ENCODE data around the gene STX17.

The STX17 gene

GRCh38 chr9:99999797-100000196 is 93.3 kb downstream of the STX17 start:
- no peaks in the 10 kb centered on the region for H3K9me3 ChIP-seq (ENCODE audit: control insufficient read depth, insufficient read depth, low read depth, low read length)
- no peaks in the 10 kb centered on the region for H3K27me3 ChIP-seq (ENCODE audit: control insufficient read depth, insufficient read depth, low read length)
- H3K27ac ChIP-seq (ENCODE audit: low read depth, low read length): no peak overlapping the region
- no peak overlapping the region for H3K4me3 ChIP-seq (ENCODE audit: low read depth, low read length)
- no peak overlapping the region for H3K9ac ChIP-seq (ENCODE audit: low read length)
- H3K36me3 ChIP-seq (ENCODE audit: control insufficient read depth, insufficient read depth, low read length): peaks cover 11% of the 10 kb centered on the region; the same call in 1 of the 2 replicates
- no peaks in the 10 kb centered on the region for H3K4me1 ChIP-seq (ENCODE audit: control insufficient read depth, insufficient read depth, low read length)

- Histone ChIP-seq H3K9ac (ENCODE audit: low read length) (no peak overlapping the region), H3K4me3 (ENCODE audit: low read depth, low read length) (no peak overlapping the region), H3K9me3 (ENCODE audit: control insufficient read depth, insufficient read depth, low read depth, low read length) (no peaks in the 10 kb centered on the region), H3K4me1 (ENCODE audit: control insufficient read depth, insufficient read depth, low read length) (no peaks in the 10 kb centered on the region), H3K27me3 (ENCODE audit: control insufficient read depth, insufficient read depth, low read length) (no peaks in the 10 kb centered on the region), H3K36me3 (ENCODE audit: control insufficient read depth, insufficient read depth, low read length) (peaks cover 3% of the 10 kb centered on the region; the same call in 1 of the 2 replicates), H3K27ac (ENCODE audit: low read depth, low read length) (no peak overlapping the region)
These were observed 104.7 kb downstream of the STX17 start for GRCh38 chr9:100011062-100011681.

DNA sequence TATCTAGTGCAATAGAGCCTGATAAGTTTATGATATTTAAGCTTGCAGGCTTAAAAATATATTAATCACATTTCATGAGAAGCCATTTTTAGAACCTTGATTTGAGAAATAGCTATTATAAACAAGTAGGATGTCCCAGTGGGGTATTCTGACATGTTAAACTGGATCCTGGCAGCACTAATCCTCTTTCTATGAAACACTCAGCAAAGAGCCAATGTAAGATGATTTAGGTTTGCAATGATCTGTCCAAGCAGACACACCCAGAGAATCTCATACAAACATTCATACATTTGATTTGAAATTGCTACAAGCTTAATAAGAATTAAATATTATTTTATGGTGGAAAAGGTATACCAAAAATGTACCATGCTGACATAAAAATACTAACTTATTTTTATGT is 105.8 kb downstream of the STX17 start:
- no peaks in the 10 kb centered on the region for H3K9me3 ChIP-seq (ENCODE audit: control insufficient read depth, insufficient read depth, low read depth, low read length)
- H3K4me3 ChIP-seq (ENCODE audit: low read depth, low read length): no peak overlapping the region
- no peak overlapping the region for H3K9ac ChIP-seq (ENCODE audit: low read length)
- no peaks in the 10 kb centered on the region for H3K27me3 ChIP-seq (ENCODE audit: control insufficient read depth, insufficient read depth, low read length)
- H3K4me1 ChIP-seq (ENCODE audit: control insufficient read depth, insufficient read depth, low read length): no peaks in the 10 kb centered on the region
- H3K27ac ChIP-seq (ENCODE audit: low read depth, low read length): no peak overlapping the region
- H3K36me3 ChIP-seq (ENCODE audit: control insufficient read depth, insufficient read depth, low read length): peaks cover 3% of the 10 kb centered on the region; the same call in 1 of the 2 replicates

DNA sequence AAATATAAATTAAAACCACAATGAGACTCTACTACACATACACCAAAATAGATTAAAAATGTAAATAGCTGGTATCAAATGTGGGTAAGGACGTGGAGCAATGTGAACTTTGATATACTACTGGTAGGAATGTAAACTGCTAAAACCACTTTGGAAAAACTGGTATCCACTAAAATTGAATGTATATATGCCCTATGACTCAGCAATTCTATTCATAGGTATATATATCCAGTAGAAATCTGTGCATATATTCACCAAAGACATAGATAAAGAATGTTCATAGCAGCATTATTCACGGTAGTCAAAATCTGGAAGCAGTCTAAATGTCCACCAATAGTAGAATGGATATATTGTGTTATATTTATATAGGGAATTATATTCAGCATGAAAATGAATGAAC is 107.1 kb downstream of the STX17 start:
- H3K27me3 ChIP-seq (ENCODE audit: control insufficient read depth, insufficient read depth, low read length): no peaks in the 10 kb centered on the region
- no peak overlapping the region for H3K27ac ChIP-seq (ENCODE audit: low read depth, low read length)
- peaks cover 5% of the 10 kb centered on the region; the same call in 1 of the 2 replicates for H3K36me3 ChIP-seq (ENCODE audit: control insufficient read depth, insufficient read depth, low read length)
- H3K9ac ChIP-seq (ENCODE audit: low read length): no peak overlapping the region
- H3K4me3 ChIP-seq (ENCODE audit: low read depth, low read length): no peak overlapping the region
- no peaks in the 10 kb centered on the region for H3K4me1 ChIP-seq (ENCODE audit: control insufficient read depth, insufficient read depth, low read length)
- H3K9me3 ChIP-seq (ENCODE audit: control insufficient read depth, insufficient read depth, low read depth, low read length): no peaks in the 10 kb centered on the region

GRCh38 chr9:100014846-100015245 is 108.4 kb downstream of the STX17 start:
- Histone ChIP-seq H3K9ac (ENCODE audit: low read length) (no peak overlapping the region), H3K9me3 (ENCODE audit: control insufficient read depth, insufficient read depth, low read depth, low read length) (no peaks in the 10 kb centered on the region), H3K27me3 (ENCODE audit: control insufficient read depth, insufficient read depth, low read length) (no peaks in the 10 kb centered on the region), H3K4me3 (ENCODE audit: low read depth, low read length) (no peak overlapping the region), H3K36me3 (ENCODE audit: control insufficient read depth, insufficient read depth, low read length) (peaks cover 5% of the 10 kb centered on the region; the same call in 1 of the 2 replicates), H3K4me1 (ENCODE audit: control insufficient read depth, insufficient read depth, low read length) (no peaks in the 10 kb centered on the region), H3K27ac (ENCODE audit: low read depth, low read length) (no peak overlapping the region)

DNA sequence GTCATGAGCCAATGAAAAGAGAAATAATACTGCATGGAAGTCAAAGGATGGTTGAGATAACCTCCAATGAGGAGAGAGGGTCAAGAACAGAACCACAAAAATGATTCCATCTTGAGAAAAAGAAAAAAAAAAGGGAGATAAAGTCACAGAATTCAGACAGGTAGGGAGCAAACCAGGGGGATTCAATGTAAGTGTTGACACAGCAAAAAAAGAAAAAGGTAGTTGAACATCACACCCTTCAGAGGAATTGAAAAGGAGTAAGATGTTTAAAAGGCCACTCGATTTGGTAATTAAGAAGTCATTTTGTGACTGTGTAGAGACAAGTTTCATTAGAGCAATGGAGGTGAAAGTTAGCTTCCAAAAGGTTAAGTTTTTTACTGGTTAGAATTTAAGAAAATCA is 113.1 kb downstream of the STX17 start:
- no peaks in the 10 kb centered on the region for H3K9me3 ChIP-seq (ENCODE audit: control insufficient read depth, insufficient read depth, low read depth, low read length)
- H3K27me3 ChIP-seq (ENCODE audit: control insufficient read depth, insufficient read depth, low read length): no peaks in the 10 kb centered on the region
- H3K4me3 ChIP-seq (ENCODE audit: low read depth, low read length): no peak overlapping the region
- peaks cover 5% of the 10 kb centered on the region; the same call in 1 of the 2 replicates for H3K36me3 ChIP-seq (ENCODE audit: control insufficient read depth, insufficient read depth, low read length)
- no peaks in the 10 kb centered on the region for H3K4me1 ChIP-seq (ENCODE audit: control insufficient read depth, insufficient read depth, low read length)
- H3K27ac ChIP-seq (ENCODE audit: low read depth, low read length): no peak overlapping the region
- no peak overlapping the region for H3K9ac ChIP-seq (ENCODE audit: low read length)
